HL-60 (cell line): ENCODE data around the gene PTPRN2.

Source experiments
- SPI1 ChIP-seq: IDR thresholded peaks from 2 replicates; pipeline ENCODE4 v1.6.1; 2012; ENCODE audit warnings: low read depth, mild to moderate bottlenecking, borderline replicate concordance
- TF ChIP-seq, protein P1 (sequence below): IDR thresholded peaks from one replicate; pipeline ENCODE4 v1.5.1; 2011; ENCODE audit warnings: low read length, control low read depth, inconsistent platforms; ENCODE audit not compliant: insufficient read depth

DNA sequence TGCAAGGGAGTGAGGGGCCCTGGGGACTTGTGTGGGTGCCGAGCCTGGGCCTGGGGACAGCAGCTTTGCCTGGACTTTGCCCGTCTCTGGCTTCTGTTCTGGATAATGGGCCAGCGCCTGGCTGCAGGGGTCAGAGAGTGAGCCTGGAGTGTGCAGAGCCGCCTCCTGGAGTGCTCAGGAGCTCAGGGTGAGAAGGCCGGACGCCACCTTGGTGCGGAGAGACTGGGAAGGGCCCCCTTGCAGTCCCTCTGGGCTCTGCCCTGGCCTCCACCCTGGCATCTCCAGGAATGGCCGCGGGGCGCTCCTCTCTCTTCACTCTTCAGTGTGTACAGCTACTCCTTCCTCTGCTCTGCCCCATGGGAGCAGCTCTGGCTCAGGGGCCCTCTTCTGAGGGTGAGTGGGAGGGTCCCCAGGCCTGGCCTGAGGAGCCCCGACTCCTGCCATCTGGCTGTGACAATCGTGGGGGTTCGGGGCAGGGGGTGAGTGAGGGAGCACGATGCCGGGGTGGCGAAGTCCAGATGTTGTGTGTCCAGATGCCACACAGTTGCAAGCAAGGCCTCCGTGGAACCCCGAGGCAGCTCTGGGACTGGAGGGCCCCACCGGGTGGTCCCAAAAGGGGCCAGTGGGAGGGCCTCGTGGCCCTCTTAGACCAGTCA lies 1063.7 kb downstream of the PTPRN2 start:
- TF ChIP-seq, protein P1, sequence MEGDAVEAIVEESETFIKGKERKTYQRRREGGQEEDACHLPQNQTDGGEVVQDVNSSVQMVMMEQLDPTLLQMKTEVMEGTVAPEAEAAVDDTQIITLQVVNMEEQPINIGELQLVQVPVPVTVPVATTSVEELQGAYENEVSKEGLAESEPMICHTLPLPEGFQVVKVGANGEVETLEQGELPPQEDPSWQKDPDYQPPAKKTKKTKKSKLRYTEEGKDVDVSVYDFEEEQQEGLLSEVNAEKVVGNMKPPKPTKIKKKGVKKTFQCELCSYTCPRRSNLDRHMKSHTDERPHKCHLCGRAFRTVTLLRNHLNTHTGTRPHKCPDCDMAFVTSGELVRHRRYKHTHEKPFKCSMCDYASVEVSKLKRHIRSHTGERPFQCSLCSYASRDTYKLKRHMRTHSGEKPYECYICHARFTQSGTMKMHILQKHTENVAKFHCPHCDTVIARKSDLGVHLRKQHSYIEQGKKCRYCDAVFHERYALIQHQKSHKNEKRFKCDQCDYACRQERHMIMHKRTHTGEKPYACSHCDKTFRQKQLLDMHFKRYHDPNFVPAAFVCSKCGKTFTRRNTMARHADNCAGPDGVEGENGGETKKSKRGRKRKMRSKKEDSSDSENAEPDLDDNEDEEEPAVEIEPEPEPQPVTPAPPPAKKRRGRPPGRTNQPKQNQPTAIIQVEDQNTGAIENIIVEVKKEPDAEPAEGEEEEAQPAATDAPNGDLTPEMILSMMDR, result no peak
- TF ChIP-seq SPI1, result no peak
